Measurements from ENCODE around the gene TINAG. TPM values are rescaled to one million over a fixed set of nuclear protein-coding genes. Genes with fewer than 3 reads are reported as not detected.
"Not testable (repeated sequence)": the region's sequence is repeated elsewhere in the genome, so short reads cannot be mapped to it uniquely, and the experiment has no call there.

Gene TINAG
- total RNA-seq, 1 donor from 2014 or later = not detected

- TF ChIP-seq, protein P1, sequence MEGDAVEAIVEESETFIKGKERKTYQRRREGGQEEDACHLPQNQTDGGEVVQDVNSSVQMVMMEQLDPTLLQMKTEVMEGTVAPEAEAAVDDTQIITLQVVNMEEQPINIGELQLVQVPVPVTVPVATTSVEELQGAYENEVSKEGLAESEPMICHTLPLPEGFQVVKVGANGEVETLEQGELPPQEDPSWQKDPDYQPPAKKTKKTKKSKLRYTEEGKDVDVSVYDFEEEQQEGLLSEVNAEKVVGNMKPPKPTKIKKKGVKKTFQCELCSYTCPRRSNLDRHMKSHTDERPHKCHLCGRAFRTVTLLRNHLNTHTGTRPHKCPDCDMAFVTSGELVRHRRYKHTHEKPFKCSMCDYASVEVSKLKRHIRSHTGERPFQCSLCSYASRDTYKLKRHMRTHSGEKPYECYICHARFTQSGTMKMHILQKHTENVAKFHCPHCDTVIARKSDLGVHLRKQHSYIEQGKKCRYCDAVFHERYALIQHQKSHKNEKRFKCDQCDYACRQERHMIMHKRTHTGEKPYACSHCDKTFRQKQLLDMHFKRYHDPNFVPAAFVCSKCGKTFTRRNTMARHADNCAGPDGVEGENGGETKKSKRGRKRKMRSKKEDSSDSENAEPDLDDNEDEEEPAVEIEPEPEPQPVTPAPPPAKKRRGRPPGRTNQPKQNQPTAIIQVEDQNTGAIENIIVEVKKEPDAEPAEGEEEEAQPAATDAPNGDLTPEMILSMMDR (IDR thresholded peaks at IDR 0.05) = no peak
- ATAC-seq (no peak), DNase-seq (no peak)
- no peaks in the 10 kb centered on the region for H3K36me3 ChIP-seq
- no peaks in the 10 kb centered on the region for H3K4me1 ChIP-seq
- intact Hi-C loops (cut with DNase I) = no loop called here
- no peak overlapping the region for H3K27ac ChIP-seq
- no peaks in the 10 kb centered on the region for H3K9me3 ChIP-seq
- no peaks in the 10 kb centered on the region for H3K27me3 ChIP-seq
- no peak overlapping the region for H3K4me3 ChIP-seq
These were observed 710 bp downstream of the TINAG start for GRCh38 chr6:54308986-54309315.

GRCh38 chr6:54310377-54311152, 2.3 kb downstream of the TINAG start:
- Histone ChIP-seq H3K36me3 (no peaks in the 10 kb centered on the region), H3K27ac (no peak overlapping the region), H3K9me3 (no peaks in the 10 kb centered on the region), H3K27me3 (no peaks in the 10 kb centered on the region), H3K4me3 (no peak overlapping the region), H3K4me1 (no peaks in the 10 kb centered on the region)
- ATAC-seq = no peak
- no peak for DNase-seq
- intact Hi-C loops (cut with DNase I) = no loop called here
- TF ChIP-seq, protein P1 (IDR thresholded peaks at IDR 0.05) = no peak

- intact Hi-C loops (cut with DNase I) = no loop called here
- DNase-seq (no peak), ATAC-seq (no peak)
- Histone ChIP-seq H3K27ac (no peak overlapping the region), H3K9me3 (no peaks in the 10 kb centered on the region), H3K4me1 (no peaks in the 10 kb centered on the region), H3K4me3 (no peak overlapping the region), H3K36me3 (no peaks in the 10 kb centered on the region), H3K27me3 (no peaks in the 10 kb centered on the region)
- TF ChIP-seq, protein P1 (IDR thresholded peaks at IDR 0.05) = no peak
These were observed 7.4 kb downstream of the TINAG start for GRCh38 chr6:54315656-54316055.

DNA sequence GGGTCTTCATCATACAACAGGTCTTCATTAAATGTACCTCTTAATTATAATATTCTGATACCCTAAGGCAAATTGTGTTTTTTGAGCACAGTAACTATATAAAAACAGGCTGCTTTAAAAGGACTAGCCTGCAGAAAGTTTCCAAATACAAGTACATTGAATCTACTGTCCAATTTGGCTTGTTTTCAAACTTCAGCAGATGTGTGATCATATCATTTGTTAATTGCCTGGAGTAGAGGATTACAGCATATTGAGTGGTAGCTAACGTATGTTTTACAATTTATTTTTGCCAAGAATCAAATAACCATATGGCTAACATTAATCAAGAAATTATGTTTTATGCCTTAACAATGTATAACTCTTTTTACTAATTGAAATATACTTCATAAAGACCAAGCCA, 12.6 kb downstream of the TINAG start:
- H3K36me3 ChIP-seq = no peaks in the 10 kb centered on the region
- no peaks in the 10 kb centered on the region for H3K27me3 ChIP-seq
- H3K4me1 ChIP-seq = no peaks in the 10 kb centered on the region
- ATAC-seq = no peak
- DNase-seq = no peak
- no peak overlapping the region for H3K4me3 ChIP-seq
- TF ChIP-seq, protein P1 (IDR thresholded peaks at IDR 0.05) = no peak
- intact Hi-C loops (cut with DNase I) = no loop called here
- H3K27ac ChIP-seq = no peak overlapping the region
- H3K9me3 ChIP-seq = no peaks in the 10 kb centered on the region

DNA sequence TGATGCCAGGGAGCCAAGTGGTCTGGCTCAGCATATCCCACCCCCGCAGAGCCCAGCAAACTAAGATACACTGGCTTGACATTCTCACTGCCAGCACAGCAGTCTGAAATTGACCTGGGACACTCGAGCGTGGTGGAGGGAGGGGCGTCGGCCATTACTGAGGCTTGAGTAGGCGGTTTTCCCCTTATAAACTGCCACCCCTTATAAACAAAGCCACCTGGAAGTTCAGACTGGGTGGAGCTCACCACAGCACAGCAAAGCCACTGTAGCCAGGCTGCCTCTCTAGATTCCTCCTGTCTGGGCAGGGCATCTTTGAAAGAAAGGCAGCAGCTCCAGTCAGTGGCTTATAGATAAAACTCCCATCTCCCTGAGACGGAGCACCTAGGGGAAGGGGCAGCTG, 19.4 kb downstream of the TINAG start:
- DNase-seq (no peak), ATAC-seq (no peak)
- Histone ChIP-seq H3K36me3 (no peaks in the 10 kb centered on the region), H3K27ac (no peak overlapping the region), H3K4me1 (no peaks in the 10 kb centered on the region), H3K9me3 (no peaks in the 10 kb centered on the region), H3K27me3 (no peaks in the 10 kb centered on the region), H3K4me3 (no peak overlapping the region)
- TF ChIP-seq, protein P1 (IDR thresholded peaks at IDR 0.05) = no peak
- intact Hi-C loops (cut with DNase I) = no loop called here

DNA sequence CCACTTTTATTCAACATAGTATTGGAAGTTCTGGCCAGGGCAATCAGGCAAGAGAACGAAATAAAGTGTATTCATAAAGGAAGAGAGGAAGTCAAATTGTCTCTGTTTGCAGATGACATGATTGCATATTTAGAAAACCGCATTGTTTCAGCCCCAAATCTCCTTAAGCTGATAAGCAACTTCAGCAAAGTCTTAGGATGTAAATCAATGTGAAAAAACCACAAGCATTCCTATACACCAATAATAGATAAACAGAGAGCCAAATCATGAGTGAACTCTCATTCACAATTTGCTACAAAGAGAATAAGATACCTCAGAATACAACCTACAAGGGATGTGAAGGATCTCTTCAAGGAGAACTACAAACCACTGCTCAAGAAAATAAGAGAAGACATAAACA, 23.3 kb downstream of the TINAG start:
- DNase-seq; H3K36me3 ChIP-seq; ATAC-seq; intact Hi-C loops (cut with DNase I); H3K27me3 ChIP-seq; H3K9me3 ChIP-seq; H3K4me1 ChIP-seq; H3K27ac ChIP-seq; H3K4me3 ChIP-seq: not testable (repeated sequence)
